HFF-Myc (cell line): Measurements from ENCODE around the gene ATL2.

Source experiments
- DNase-seq: peaks from one replicate; pipeline ENCODE4 v3.0.0-alpha.2; 2011; ENCODE audit warnings: low read depth; ENCODE audit errors: extremely low read depth
- H3K4me3 ChIP-seq: replicated peaks from 2 replicates; pipeline ENCODE4 v1.5.1; 2011; ENCODE audit warnings: low read depth, mild to moderate bottlenecking, control low read depth, low read length
- TF ChIP-seq, protein P1 (sequence below): IDR thresholded peaks from 2 replicates; pipeline ENCODE4 v1.5.1; 2012; ENCODE audit warnings: mild to moderate bottlenecking, low read depth, low read length, control low read depth; ENCODE audit errors: missing control alignments

Gene ATL2

GRCh38 chr2:38265461-38265860, 111.6 kb downstream of the ATL2 start:
- TF ChIP-seq, protein P1, sequence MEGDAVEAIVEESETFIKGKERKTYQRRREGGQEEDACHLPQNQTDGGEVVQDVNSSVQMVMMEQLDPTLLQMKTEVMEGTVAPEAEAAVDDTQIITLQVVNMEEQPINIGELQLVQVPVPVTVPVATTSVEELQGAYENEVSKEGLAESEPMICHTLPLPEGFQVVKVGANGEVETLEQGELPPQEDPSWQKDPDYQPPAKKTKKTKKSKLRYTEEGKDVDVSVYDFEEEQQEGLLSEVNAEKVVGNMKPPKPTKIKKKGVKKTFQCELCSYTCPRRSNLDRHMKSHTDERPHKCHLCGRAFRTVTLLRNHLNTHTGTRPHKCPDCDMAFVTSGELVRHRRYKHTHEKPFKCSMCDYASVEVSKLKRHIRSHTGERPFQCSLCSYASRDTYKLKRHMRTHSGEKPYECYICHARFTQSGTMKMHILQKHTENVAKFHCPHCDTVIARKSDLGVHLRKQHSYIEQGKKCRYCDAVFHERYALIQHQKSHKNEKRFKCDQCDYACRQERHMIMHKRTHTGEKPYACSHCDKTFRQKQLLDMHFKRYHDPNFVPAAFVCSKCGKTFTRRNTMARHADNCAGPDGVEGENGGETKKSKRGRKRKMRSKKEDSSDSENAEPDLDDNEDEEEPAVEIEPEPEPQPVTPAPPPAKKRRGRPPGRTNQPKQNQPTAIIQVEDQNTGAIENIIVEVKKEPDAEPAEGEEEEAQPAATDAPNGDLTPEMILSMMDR = no peak
- no peak overlapping the region for H3K4me3 ChIP-seq
- no peak for DNase-seq

DNA sequence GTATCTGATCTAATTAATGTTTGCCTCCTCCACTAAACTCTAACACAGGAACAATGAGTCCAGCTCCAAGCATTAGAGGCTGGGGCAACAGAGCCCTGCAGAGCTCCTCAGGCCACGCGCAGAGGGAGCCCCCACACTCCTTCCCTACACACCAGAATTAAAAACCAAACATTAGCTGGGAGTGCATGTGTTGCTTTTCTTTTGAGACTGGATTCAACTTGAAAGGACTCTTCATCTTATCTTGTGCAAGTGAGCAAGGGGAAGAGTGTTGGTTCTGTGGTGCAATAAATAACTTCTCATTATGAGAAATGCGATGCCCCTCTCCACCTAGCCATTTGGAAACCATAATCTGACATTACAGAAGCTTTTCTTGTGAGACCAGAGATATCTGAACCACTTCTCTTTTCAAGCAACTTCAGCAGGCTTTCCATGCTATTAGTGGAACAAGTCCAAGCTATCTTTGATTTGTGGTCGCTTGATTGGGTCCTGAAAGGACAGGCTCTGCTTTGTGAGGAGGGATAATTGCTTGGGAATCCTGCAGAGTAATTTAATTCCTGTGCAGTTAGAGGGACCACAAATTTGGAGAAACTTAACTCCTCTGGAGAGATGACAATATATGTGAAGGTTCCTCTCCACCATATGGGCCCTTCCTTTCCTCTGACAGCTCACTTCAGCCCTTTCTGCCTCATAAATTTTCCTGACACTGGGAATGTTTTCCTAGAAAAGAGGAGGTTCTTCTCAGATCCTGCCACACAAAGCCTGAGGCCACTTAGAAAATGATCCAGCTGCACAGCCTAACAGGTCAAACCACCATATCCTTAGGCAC, 112.5 kb downstream of the ATL2 start:
- H3K4me3 ChIP-seq = no peak overlapping the region
- DNase-seq = no peak
- TF ChIP-seq, protein P1 = peak; percentile 2

GRCh38 chr2:38263293-38263692, 113.8 kb downstream of the ATL2 start:
- TF ChIP-seq, protein P1 = no peak
- DNase-seq = no peak
- no peak overlapping the region for H3K4me3 ChIP-seq

DNA sequence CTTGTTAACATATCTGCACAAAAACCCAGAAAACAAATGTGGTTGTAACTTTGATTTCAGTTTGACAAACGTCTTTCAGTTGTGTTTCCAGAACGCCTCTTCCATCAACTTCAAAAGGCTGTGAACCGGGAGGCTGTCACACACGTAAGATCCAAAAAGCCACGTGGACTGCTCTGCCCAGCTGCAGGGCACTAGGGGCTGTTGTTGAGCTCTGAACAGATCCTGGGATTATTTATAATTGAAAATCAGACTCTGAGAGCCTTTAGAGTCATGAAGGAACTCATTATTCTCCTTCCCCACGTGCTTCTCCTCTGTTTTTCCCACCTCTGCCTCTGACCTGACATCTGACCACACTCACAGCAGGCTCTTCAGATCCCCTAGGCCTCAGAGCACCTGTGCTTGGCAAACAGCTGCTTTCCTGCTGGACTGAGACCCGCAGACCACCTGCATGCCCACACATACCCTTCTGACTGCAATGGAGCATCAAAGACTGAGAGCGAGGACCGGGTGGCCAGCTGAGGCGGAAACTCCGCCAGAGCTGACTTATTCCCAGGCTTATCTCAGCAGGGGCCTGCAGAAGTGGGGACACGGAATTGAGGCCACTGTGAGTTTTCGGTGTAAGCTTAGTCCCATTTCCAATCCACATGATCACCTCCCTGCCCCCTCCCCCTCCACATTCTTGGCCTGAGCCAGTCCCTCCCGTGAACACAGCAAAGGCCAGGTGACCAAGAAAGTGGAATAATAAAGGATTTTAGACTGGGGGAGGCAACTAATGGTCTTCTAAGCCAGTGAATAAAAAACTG, 114.8 kb downstream of the ATL2 start:
- H3K4me3 ChIP-seq = no peak overlapping the region
- no peak for DNase-seq
- TF ChIP-seq, protein P1 = no peak

- DNase-seq = no peak
- H3K4me3 ChIP-seq = no peak overlapping the region
- TF ChIP-seq, protein P1 = no peak
Measured at GRCh38 chr2:38261569-38262068, 115.5 kb downstream of the ATL2 start.

DNA sequence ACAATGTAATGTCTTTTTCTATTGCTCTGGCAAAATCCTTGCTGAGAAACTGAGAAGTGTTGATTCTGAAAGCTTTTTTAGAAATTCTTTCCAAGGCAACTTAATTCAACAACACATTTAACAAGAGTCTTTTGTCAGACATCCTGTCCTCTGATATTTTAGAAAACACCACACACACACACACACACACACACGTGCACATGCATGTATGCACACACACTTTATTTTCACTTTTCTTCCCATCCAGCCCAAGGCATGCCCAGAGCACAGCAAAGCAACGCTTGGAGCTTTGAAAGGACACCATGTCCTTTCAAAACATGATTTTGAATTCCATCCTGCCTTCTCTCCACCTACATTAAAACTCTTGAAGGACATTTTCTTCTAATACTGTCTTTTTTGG, 116.1 kb downstream of the ATL2 start:
- no peak for DNase-seq
- TF ChIP-seq, protein P1 = no peak
- H3K4me3 ChIP-seq = no peak overlapping the region
